ENCODE results near the gene FBXO27. TPM values are rescaled to one million over a fixed set of nuclear protein-coding genes. Genes with fewer than 3 reads are reported as not detected.

The FBXO27 gene
- total RNA-seq, 1 experiment from 2014 or later = 0.45 TPM

- ChIA-PET POLR2A (ENCODE audit: low non-redundant PET) (no interaction called here), CTCF (interaction anchor here (0.6 kb wide), 1 partner anchor 117 kb away, joined by 4 read pairs; no protein-coding TSS in a partner anchor)
- TF ChIP-seq, protein P1, sequence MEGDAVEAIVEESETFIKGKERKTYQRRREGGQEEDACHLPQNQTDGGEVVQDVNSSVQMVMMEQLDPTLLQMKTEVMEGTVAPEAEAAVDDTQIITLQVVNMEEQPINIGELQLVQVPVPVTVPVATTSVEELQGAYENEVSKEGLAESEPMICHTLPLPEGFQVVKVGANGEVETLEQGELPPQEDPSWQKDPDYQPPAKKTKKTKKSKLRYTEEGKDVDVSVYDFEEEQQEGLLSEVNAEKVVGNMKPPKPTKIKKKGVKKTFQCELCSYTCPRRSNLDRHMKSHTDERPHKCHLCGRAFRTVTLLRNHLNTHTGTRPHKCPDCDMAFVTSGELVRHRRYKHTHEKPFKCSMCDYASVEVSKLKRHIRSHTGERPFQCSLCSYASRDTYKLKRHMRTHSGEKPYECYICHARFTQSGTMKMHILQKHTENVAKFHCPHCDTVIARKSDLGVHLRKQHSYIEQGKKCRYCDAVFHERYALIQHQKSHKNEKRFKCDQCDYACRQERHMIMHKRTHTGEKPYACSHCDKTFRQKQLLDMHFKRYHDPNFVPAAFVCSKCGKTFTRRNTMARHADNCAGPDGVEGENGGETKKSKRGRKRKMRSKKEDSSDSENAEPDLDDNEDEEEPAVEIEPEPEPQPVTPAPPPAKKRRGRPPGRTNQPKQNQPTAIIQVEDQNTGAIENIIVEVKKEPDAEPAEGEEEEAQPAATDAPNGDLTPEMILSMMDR (conservative IDR thresholded peaks at IDR 0.05; ENCODE audit: low read depth, low read length) = no peak
- no peak for TF ChIP-seq EZH2 (IDR thresholded peaks at IDR 0.05; ENCODE audit: borderline replicate concordance, low read depth, low read length, poor library complexity, severe bottlenecking)
These were observed 27.9 kb downstream of the FBXO27 start for GRCh38 chr19:39004403-39004802.

DNA sequence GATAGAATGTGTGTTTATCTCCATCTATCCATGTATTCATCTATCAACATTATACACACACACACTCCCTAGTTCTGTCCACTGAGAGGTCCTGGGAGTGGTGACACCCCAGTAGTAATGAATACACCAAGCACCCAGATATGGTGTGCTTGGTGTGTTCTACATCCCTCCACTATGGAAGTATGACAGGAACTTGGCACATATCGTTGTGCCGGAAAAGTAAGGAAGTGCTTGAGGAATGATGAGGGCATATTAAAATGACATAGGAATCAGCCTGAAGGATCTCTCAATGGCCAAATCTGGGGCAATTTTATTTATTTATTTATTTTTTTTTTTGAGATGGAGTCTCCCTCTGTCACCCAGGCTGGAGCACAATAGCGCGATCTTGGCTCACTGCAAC lies 28.6 kb downstream of the FBXO27 start:
- no peak overlapping the region for H3K4me3 ChIP-seq (ENCODE audit: low read depth, low read length, poor library complexity, severe bottlenecking)

More at GRCh38 chr19:39004403-39004802, 27.9 kb downstream of the FBXO27 start:
- Histone ChIP-seq H3K4me1 (ENCODE audit: insufficient read depth, low read length, poor library complexity, severe bottlenecking) (no peaks in the 10 kb centered on the region), H3K27ac (ENCODE audit: low read depth, low read length, poor library complexity, severe bottlenecking) (no peak overlapping the region), H3K4me3 (ENCODE audit: low read depth, low read length, poor library complexity, severe bottlenecking) (no peak overlapping the region), H3K36me3 (ENCODE audit: insufficient read depth, low read length, poor library complexity, severe bottlenecking) (no peaks in the 10 kb centered on the region), H3K27me3 (replicated peaks; ENCODE audit: insufficient read depth, low read depth, low read length, poor library complexity) (no peaks in the 10 kb centered on the region), H3K9me3 (ENCODE audit: low read depth, low read length, poor library complexity, severe bottlenecking) (no peaks in the 10 kb centered on the region)
- no peak for DNase-seq (ENCODE audit: low spot score)
- BruUV-seq (replicated peaks) = no TSS peak
- intact Hi-C loops (cut with micrococcal nuclease; ENCODE audit: unreplicated experiment) = no loop called here

DNA sequence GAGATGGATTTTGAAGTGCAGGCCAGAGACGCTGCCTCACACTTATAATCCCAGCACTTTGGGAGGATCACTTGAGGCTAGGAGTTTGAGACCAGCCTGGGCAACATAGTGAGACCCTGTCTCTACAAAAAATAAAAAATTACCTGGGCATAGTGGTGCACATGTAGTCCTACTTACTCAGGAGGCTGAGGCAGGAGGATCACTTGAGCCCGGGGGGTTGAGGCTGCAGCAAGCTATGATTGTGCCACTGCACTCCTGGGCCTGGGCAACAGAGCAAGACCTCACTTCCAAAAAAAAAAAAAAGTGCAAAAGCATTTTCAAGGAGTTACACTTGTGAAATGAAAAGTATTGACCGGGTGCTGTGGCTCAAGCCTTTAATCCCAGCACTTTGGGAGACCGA lies 29.2 kb downstream of the FBXO27 start:
- Histone ChIP-seq H3K4me3 (ENCODE audit: low read depth, low read length, poor library complexity, severe bottlenecking) (no peak overlapping the region), H3K27me3 (replicated peaks; ENCODE audit: insufficient read depth, low read depth, low read length, poor library complexity) (no peaks in the 10 kb centered on the region), H3K36me3 (ENCODE audit: insufficient read depth, low read length, poor library complexity, severe bottlenecking) (no peaks in the 10 kb centered on the region), H3K27ac (ENCODE audit: low read depth, low read length, poor library complexity, severe bottlenecking) (no peak overlapping the region), H3K4me1 (ENCODE audit: insufficient read depth, low read length, poor library complexity, severe bottlenecking) (no peaks in the 10 kb centered on the region), H3K9me3 (ENCODE audit: low read depth, low read length, poor library complexity, severe bottlenecking) (no peaks in the 10 kb centered on the region)
- ChIA-PET POLR2A (ENCODE audit: low non-redundant PET) (no interaction called here), CTCF (interaction anchor here (0.6 kb wide), 1 partner anchor 23 kb away, joined by 6 read pairs; no protein-coding TSS in a partner anchor)
- DNase-seq (ENCODE audit: low spot score) = no peak
- no TSS peak for BruUV-seq (replicated peaks)
- TF ChIP-seq, protein P1 (conservative IDR thresholded peaks at IDR 0.05; ENCODE audit: low read depth, low read length) = no peak
- TF ChIP-seq EZH2 (IDR thresholded peaks at IDR 0.05; ENCODE audit: borderline replicate concordance, low read depth, low read length, poor library complexity, severe bottlenecking) = no peak
- intact Hi-C loops (cut with micrococcal nuclease; ENCODE audit: unreplicated experiment) = no loop called here

More for the DNA sequence above, 28.6 kb downstream of the FBXO27 start:
- Histone ChIP-seq H3K27me3 (replicated peaks; ENCODE audit: insufficient read depth, low read depth, low read length, poor library complexity) (no peaks in the 10 kb centered on the region), H3K36me3 (ENCODE audit: insufficient read depth, low read length, poor library complexity, severe bottlenecking) (no peaks in the 10 kb centered on the region), H3K9me3 (ENCODE audit: low read depth, low read length, poor library complexity, severe bottlenecking) (no peaks in the 10 kb centered on the region), H3K27ac (ENCODE audit: low read depth, low read length, poor library complexity, severe bottlenecking) (no peak overlapping the region), H3K4me1 (ENCODE audit: insufficient read depth, low read length, poor library complexity, severe bottlenecking) (no peaks in the 10 kb centered on the region)
- BruUV-seq (replicated peaks) = no TSS peak
- ChIA-PET CTCF (no interaction called here), POLR2A (ENCODE audit: low non-redundant PET) (no interaction called here)
- no peak for TF ChIP-seq EZH2 (IDR thresholded peaks at IDR 0.05; ENCODE audit: borderline replicate concordance, low read depth, low read length, poor library complexity, severe bottlenecking)
- TF ChIP-seq, protein P1 (conservative IDR thresholded peaks at IDR 0.05; ENCODE audit: low read depth, low read length) = no peak
- no peak for DNase-seq (ENCODE audit: low spot score)
- intact Hi-C loops (cut with micrococcal nuclease; ENCODE audit: unreplicated experiment) = no loop called here
